Fibroblast of lung (primary cell): ENCODE results near the gene CMTM7. TPM values are rescaled to one million over a fixed set of nuclear protein-coding genes. Genes with fewer than 3 reads are reported as not detected.

Source experiments
- DNase-seq, 2 donors: peaks; one replicate each; pipeline versions ENCODE4 v3.0.0 to v3.0.0-alpha.2; 2010; ENCODE audit warnings: low read depth in 2 of 2
- H2AFZ ChIP-seq: 2 replicates; pipeline ENCODE4 v1.5.1; 2012; ENCODE audit warnings: low read length, control low read depth, inconsistent platforms
- H3K27ac ChIP-seq: 2 replicates; pipeline ENCODE4 v1.5.1; 2011; ENCODE audit warnings: low read length, control low read depth; ENCODE audit not compliant: insufficient read depth
- H3K27me3 ChIP-seq: 2 replicates; pipeline ENCODE4 v1.5.1; 2011; ENCODE audit warnings: mild to moderate bottlenecking, low read length; ENCODE audit not compliant: control insufficient read depth, insufficient read depth
- H3K36me3 ChIP-seq: 2 replicates; pipeline ENCODE4 v1.5.1; 2011; ENCODE audit warnings: low read length; ENCODE audit not compliant: control insufficient read depth, insufficient read depth
- H3K4me1 ChIP-seq: 2 replicates; pipeline ENCODE4 v1.5.1; 2011; ENCODE audit warnings: low read length; ENCODE audit not compliant: control insufficient read depth, insufficient read depth; ENCODE audit errors: extremely low read depth
- H3K4me2 ChIP-seq: 2 replicates; pipeline ENCODE4 v1.5.1; 2011; ENCODE audit warnings: low read length, control low read depth; ENCODE audit not compliant: insufficient read depth; ENCODE audit errors: extremely low read depth
- H3K4me3 ChIP-seq, 4 experiments: fragments of 200-600 bp in 1 of 4; sonication (generic) in 1 of 4; replicated peaks in 1 of 4; 2 replicates each; pipeline ENCODE4 v1.5.1; 2011 to 2016; ENCODE audit warnings: low read length in 4 of 4, low read depth in 3 of 4, mild to moderate bottlenecking in 3 of 4, control low read depth in 2 of 4, inconsistent platforms in 1 of 4, mixed read lengths in 1 of 4; ENCODE audit not compliant: insufficient read depth in 1 of 4; ENCODE audit errors: control extremely low read depth in 1 of 4
- H3K79me2 ChIP-seq: 2 replicates; pipeline ENCODE4 v1.5.1; 2012; ENCODE audit warnings: mild to moderate bottlenecking, low read length, inconsistent platforms; ENCODE audit not compliant: control insufficient read depth, insufficient read depth
- H3K9ac ChIP-seq: 2 replicates; pipeline ENCODE4 v1.5.1; 2011; ENCODE audit warnings: mild to moderate bottlenecking, low read length, control low read depth; ENCODE audit not compliant: insufficient read depth
- H3K9me3 ChIP-seq: 2 replicates; pipeline ENCODE4 v1.5.1; 2012; ENCODE audit warnings: low read depth, low read length; ENCODE audit not compliant: control insufficient read depth, insufficient read depth
- H4K20me1 ChIP-seq: 2 replicates; pipeline ENCODE4 v1.5.1; 2011; ENCODE audit warnings: low read length; ENCODE audit not compliant: control insufficient read depth, insufficient read depth; ENCODE audit errors: extremely low read depth
- EZH2 ChIP-seq: IDR thresholded peaks from 2 replicates; pipeline ENCODE4 v1.5.1; 2012; ENCODE audit warnings: low read length, control low read depth, mild to moderate bottlenecking; ENCODE audit errors: missing control alignments
- polyA plus RNA-seq, 2 donors: library from polyadenylated mRNA; depleted of rRNA in 1 of 2; stranded (reverse) in 1 of 2; unstranded in 1 of 2; fragments of >200 nt; gene quantifications; 2 replicates each; pipeline ENCODE4 v1.2.1, GENCODE V29; 2011 to 2012; ENCODE audit warnings: missing spikeins in 1 of 2
- total RNA-seq: library from RNA; depleted of rRNA; stranded (reverse); fragments of >200 nt; gene quantifications from 2 replicates; pipeline ENCODE4 v1.2.1, GENCODE V29; 2014
- TF ChIP-seq, protein P1 (sequence below), 2 donors: IDR thresholded peaks in 1 of 2; conservative IDR thresholded peaks in 1 of 2; 1 replicate in 1 of 2; 2 replicates in 1 of 2; pipeline ENCODE4 v1.5.1; 2011 to 2012; ENCODE audit warnings: low read length in 2 of 2, control low read depth in 1 of 2, inconsistent platforms in 1 of 2, low read depth in 1 of 2, mild to moderate bottlenecking in 1 of 2

The CMTM7 gene
- total and polyA plus RNA-seq, 2 donors (not counting 1 experiment from before 2014, with no cell fraction given) = 3.5 to 9.3 TPM

- Histone ChIP-seq H3K9ac (no peak overlapping the region), H3K27ac (no peak overlapping the region)
Observed at GRCh38 chr3:32413845-32414521, 22.3 kb downstream of the CMTM7 start.

GRCh38 chr3:32414522-32415202 lies 23.0 kb downstream of the CMTM7 start:
- Histone ChIP-seq H4K20me1 (no peaks in the 10 kb centered on the region), H3K27ac (no peak overlapping the region), H3K4me1 (no peaks in the 10 kb centered on the region), H3K9me3 (no peaks in the 10 kb centered on the region), H3K79me2 (no peaks in the 10 kb centered on the region), H3K4me3 (no peak overlapping the region), H3K36me3 (no peaks in the 10 kb centered on the region), H3K27me3 (no peaks in the 10 kb centered on the region), H3K4me2 (no peak overlapping the region), H2AFZ (no peak overlapping the region), H3K9ac (no peak overlapping the region)
- TF ChIP-seq, protein P1, sequence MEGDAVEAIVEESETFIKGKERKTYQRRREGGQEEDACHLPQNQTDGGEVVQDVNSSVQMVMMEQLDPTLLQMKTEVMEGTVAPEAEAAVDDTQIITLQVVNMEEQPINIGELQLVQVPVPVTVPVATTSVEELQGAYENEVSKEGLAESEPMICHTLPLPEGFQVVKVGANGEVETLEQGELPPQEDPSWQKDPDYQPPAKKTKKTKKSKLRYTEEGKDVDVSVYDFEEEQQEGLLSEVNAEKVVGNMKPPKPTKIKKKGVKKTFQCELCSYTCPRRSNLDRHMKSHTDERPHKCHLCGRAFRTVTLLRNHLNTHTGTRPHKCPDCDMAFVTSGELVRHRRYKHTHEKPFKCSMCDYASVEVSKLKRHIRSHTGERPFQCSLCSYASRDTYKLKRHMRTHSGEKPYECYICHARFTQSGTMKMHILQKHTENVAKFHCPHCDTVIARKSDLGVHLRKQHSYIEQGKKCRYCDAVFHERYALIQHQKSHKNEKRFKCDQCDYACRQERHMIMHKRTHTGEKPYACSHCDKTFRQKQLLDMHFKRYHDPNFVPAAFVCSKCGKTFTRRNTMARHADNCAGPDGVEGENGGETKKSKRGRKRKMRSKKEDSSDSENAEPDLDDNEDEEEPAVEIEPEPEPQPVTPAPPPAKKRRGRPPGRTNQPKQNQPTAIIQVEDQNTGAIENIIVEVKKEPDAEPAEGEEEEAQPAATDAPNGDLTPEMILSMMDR (conservative IDR thresholded peaks at IDR 0.05 in 1 of 2, IDR thresholded peaks at IDR 0.05 in 1 of 2; ENCODE audit: low read depth in 1 of 2, low read length in 2 of 2) = no peak
- DNase-seq = peak; percentile 31 to 83

More at GRCh38 chr3:32413845-32414521, 22.3 kb downstream of the CMTM7 start:
- H3K79me2 ChIP-seq = no peaks in the 10 kb centered on the region
- H3K9me3 ChIP-seq = no peaks in the 10 kb centered on the region
- no peak overlapping the region for H2AFZ ChIP-seq
- no peak overlapping the region for H3K4me2 ChIP-seq
- no peaks in the 10 kb centered on the region for H3K36me3 ChIP-seq
- no peaks in the 10 kb centered on the region for H3K27me3 ChIP-seq
- H3K4me3 ChIP-seq = no peak overlapping the region
- DNase-seq = no peak
- no peaks in the 10 kb centered on the region for H3K4me1 ChIP-seq
- H4K20me1 ChIP-seq = no peaks in the 10 kb centered on the region
- no peak for TF ChIP-seq EZH2
- TF ChIP-seq, protein P1 (conservative IDR thresholded peaks at IDR 0.05 in 1 of 2, IDR thresholded peaks at IDR 0.05 in 1 of 2; ENCODE audit: low read depth in 1 of 2, low read length in 2 of 2) = no peak

DNA sequence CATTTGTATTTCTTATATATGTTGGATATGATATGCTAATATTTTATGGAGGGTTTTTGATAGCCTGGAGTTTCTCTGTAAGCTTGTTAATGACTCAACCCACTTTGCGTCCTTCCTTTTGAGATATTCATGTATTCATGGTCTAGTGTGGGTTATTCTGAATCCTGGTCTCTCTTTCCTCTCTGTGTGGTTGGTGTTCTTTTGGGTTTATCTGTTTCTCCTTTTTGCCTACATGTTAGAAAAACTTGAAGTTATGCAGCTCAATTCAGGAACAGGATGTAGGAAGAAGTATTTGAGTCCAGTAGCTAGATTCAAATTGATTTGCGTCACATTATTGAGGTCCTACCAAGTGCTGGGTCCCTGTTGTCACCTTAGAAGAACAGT lies 28.1 kb downstream of the CMTM7 start:
- H3K4me1 ChIP-seq = peaks cover 5% of the 10 kb centered on the region
- no peaks in the 10 kb centered on the region for H3K27me3 ChIP-seq
- H3K9me3 ChIP-seq = no peaks in the 10 kb centered on the region
- no peaks in the 10 kb centered on the region for H4K20me1 ChIP-seq
- no peak overlapping the region for H3K4me2 ChIP-seq
- no peak for DNase-seq
- no peak for TF ChIP-seq EZH2
- TF ChIP-seq, protein P1 (conservative IDR thresholded peaks at IDR 0.05 in 1 of 2, IDR thresholded peaks at IDR 0.05 in 1 of 2; ENCODE audit: low read depth in 1 of 2, low read length in 2 of 2) = no peak
- no peak overlapping the region for H3K4me3 ChIP-seq
- no peak overlapping the region for H3K9ac ChIP-seq
- H3K27ac ChIP-seq = no peak overlapping the region
- no peaks in the 10 kb centered on the region for H3K36me3 ChIP-seq
- no peak overlapping the region for H2AFZ ChIP-seq
- peaks cover 1% of the 10 kb centered on the region for H3K79me2 ChIP-seq
